ENCODE data around the gene CFAP74. TPM values are rescaled to one million over a fixed set of nuclear protein-coding genes. Genes with fewer than 3 reads are reported as not detected.

The CFAP74 gene
- not detected in 2 replicates for total RNA-seq (2014; rRNA removed; shearing (Covaris generic))

DNA sequence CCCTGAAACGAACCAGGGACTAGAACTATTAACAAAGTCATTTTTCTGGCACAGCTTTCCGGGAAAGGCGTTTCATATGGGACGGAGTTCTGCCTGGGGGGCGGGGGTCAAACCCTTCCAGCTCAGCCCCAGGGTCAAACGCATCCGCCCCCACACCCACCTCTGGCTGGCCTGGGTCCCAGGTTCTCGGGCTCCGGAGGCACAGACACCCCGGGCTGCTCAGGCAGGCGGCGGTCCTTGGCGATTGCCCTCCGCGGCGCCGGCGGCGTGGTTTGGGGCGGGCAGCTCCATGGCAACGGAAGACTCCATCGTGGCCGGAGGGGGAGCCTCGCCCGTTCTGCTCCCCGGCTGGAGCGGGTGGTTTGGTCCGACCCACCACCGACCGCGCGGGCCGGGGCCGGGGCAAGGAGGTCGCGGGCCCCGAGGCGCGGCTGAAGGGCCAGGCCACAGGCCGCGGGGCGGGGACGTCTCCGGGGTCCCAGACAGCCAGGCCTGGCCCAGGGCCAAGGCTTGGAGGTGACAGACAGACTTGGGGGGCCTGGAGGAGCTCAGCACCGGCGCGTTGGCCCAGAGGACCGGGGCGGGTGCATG lies at the start of gene CFAP74:
CFAP74 (minus strand) TSS at position 246 of the 591 bp plus-strand sequence. CDS start 12,830 bp downstream, outside the sequence.
- H3K27me3 ChIP-seq, result peaks cover 18% of the 10 kb centered on the region; the same call in 1 of the 2 replicates
- H3K4me1 ChIP-seq, result no peaks in the 10 kb centered on the region
- no peaks in the 10 kb centered on the region for H3K36me3 ChIP-seq
- no peak within 1 kb of the TSS for H3K4me3 ChIP-seq
- no peak within 1 kb of the TSS for H3K27ac ChIP-seq
- no peak for DNase-seq
- no peaks in the 10 kb centered on the region for H3K9me3 ChIP-seq (replicated peaks)

DNA sequence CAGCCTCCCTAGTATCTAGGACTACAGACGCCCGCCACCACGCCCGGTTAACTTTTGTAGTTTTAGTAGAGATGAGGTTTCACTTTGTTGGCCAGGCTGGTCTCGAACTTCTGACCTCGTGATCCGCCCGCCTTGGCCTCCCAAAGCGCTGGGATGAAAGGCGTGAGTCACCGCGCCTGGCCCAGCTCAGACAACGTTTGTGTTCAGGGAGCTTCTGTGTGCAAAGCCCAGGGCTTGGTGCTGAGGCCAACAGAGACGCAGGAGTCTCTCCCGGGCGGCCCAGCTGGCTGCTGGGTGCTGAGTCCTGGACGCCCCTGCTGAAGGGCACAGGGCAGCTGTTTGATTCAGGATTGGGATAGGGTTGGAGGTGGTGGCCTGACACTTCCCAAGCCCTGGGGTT lies 49.6 kb upstream of the CFAP74 start:
- no peak overlapping the region for H3K27ac ChIP-seq
- no peaks in the 10 kb centered on the region for H3K9me3 ChIP-seq (replicated peaks)
- DNase-seq, result no peak
- peaks cover 7% of the 10 kb centered on the region for H3K27me3 ChIP-seq
- H3K4me3 ChIP-seq, result no peak overlapping the region
- H3K36me3 ChIP-seq, result no peaks in the 10 kb centered on the region
- no peaks in the 10 kb centered on the region for H3K4me1 ChIP-seq

GRCh38 chr1:2052756-2053155 lies 49.2 kb upstream of the CFAP74 start:
- DNase-seq, result no peak
- H3K27ac ChIP-seq, result no peak overlapping the region
- no peaks in the 10 kb centered on the region for H3K9me3 ChIP-seq (replicated peaks)
- H3K36me3 ChIP-seq, result no peaks in the 10 kb centered on the region
- H3K27me3 ChIP-seq, result peaks cover 12% of the 10 kb centered on the region
- no peak overlapping the region for H3K4me3 ChIP-seq
- no peaks in the 10 kb centered on the region for H3K4me1 ChIP-seq

DNA sequence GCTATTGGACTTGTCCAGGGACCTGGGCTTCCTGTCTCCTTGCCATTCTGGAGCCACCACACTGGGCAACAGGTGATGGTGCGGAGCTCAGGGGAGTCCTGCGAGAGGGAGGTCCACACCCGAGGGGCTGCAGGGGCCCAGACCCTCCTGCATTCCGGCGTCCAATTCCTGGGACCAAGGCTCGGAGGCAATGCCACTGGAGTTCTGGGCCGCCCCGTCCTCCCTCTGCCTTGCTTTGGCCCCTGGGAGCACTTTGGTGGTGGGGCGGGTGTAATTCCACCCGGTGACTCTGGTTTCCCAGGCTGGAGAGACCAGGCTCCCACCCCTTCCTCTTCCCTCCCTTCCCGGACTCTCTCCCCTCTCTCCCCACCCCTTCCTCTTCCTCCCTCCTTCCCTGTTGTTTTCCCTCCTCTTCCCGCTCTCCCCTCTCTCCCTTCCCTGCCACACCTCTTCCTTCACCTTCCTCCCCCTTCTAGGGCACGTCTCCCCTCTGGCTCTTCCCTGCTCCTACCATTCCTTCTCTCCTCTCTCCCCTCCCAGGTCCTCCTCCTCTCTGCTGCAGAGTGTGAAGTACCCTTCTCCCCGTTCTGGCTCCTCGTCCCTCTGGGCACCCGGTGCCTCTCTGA lies 48.6 kb upstream of the CFAP74 start:
- H3K27me3 ChIP-seq, result peaks cover 18% of the 10 kb centered on the region
- H3K9me3 ChIP-seq (replicated peaks), result no peaks in the 10 kb centered on the region
- no peak for DNase-seq
- H3K4me3 ChIP-seq, result no peak overlapping the region
- H3K4me1 ChIP-seq, result no peaks in the 10 kb centered on the region
- H3K27ac ChIP-seq, result no peak overlapping the region
- no peaks in the 10 kb centered on the region for H3K36me3 ChIP-seq

DNA sequence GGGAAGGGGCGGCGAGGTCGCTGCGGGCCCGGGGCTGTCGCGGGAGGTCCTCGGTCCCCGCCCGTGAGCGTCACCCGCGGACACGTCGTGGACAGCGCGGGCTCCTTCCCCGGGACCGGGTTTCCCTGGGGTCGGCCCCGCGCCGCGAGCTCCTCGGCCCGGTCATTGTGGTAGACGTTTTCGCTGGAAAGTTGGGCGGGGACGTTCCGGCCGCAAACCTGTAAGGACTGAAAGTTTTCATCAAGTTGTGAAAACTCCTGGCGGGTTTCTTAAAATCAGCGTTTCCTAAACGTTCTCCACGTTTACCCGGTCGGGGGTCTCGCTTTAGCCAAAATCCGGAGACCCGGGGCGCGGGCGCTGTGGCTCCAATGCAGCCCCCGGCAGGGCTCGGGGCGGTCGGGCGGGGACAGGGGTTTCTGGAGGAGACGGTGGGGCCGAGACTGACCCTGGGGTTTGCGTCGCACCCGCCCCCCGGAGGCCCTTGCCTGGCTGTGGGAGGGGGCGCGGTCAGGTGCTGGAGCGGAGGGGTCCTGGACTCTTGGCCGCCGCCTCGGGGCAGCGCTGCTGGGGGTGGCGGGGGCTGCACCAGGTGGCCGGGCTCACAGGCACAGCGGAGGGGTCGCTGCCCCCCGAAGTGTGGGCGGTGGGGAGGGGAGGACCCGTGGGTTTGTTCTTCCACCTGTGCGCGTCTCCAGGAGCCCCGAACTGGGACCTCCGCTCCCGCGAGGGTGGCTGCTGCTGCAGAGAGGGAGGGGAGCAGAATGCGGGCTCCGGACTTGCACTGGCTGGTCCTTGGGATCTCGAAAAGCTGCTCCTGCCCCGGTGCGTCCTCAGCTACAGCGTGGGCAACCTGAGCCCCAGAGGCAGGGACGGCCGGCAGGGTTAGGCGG lies 47.5 kb upstream of the CFAP74 start:
- Histone ChIP-seq H3K27ac (no peak overlapping the region), H3K4me1 (no peaks in the 10 kb centered on the region), H3K4me3 (no peak overlapping the region), H3K9me3 (replicated peaks) (no peaks in the 10 kb centered on the region), H3K36me3 (no peaks in the 10 kb centered on the region), H3K27me3 (peaks cover 21% of the 10 kb centered on the region)
- DNase-seq, result no peak

- Histone ChIP-seq H3K4me1 (no peaks in the 10 kb centered on the region), H3K4me3 (no peak overlapping the region), H3K27ac (no peak overlapping the region), H3K27me3 (peaks cover 25% of the 10 kb centered on the region), H3K9me3 (replicated peaks) (no peaks in the 10 kb centered on the region), H3K36me3 (no peaks in the 10 kb centered on the region)
- DNase-seq, result no peak
Observed at GRCh38 chr1:2050461-2050792, 46.8 kb upstream of the CFAP74 start.

DNA sequence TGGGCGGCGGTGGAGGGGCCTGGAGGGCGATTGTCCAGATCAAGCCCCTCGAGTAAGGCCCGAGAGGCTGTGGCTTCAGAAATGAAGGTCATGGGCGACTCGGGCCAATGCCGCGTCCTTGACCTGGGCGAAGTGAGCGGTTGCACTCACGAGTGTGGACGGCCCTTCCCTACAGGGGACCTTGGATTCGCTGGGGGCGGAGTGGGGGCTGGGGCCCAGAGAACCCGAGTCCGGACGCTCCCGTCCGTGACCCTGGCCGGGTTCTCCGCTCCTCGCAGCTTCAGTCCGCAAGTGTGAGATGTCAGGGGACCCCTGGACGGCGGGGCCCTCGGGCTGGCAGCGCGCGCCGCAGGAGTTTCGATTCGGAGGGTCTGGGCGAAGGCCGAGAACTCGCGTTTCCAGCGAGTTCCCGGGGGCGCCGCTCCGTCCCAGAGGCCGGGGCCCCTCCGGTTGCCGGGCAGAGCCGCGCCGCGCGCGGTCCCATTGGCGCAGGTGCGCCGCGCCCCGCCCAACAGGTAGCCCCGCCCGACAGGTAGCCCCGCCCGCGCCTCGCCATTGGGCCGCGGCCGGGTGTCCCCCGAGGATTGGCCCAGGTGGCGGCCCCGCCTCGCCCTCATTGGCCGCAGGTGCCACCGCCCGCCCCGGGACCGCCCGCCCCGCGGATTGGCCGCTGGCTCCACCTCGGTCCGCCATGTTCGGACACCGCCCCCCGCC lies 46.3 kb upstream of the CFAP74 start, which contains the start of gene PRKCZ:
PRKCZ (plus strand) TSS at position 694 of the 714 bp plus-strand sequence. CDS start 220 bp downstream, outside the sequence.
- 0 out of 2 replicates have a peak, but pooled peaks cover 2% of the 10 kb centered on the region for H3K4me1 ChIP-seq
- no peak for DNase-seq
- peaks cover 25% of the 10 kb centered on the region for H3K27me3 ChIP-seq
- no peak within 1 kb of the TSS for H3K4me3 ChIP-seq
- H3K36me3 ChIP-seq, result no peaks in the 10 kb centered on the region
- H3K9me3 ChIP-seq (replicated peaks), result no peaks in the 10 kb centered on the region
- no peak within 1 kb of the TSS for H3K27ac ChIP-seq

DNA sequence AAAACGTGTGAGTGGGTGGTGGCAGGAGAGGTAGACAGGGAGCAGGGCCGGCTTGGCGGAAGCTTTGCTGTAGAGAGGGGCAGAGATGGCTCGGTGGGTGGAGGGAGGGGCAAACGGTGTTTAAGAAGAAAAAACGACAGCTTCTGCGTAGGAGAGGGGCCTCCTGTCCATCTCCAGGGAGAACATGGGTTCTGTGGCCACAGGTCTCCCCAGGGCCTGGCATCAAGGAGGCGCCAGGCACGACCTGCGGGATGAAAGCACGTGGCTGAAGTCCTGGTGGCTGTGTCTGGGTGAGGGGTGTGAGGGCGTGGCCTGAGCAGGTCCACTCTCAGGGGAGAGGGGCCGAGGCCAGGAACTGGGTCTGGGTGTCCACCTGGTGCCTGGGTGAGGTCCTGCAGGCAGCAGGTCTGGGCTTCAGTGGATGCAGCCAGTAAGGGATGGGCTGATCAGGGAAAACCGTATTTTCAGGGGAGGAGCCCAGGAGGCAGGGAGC lies 45.7 kb upstream of the CFAP74 start:
- H3K9me3 ChIP-seq (replicated peaks), result no peaks in the 10 kb centered on the region

DNA sequence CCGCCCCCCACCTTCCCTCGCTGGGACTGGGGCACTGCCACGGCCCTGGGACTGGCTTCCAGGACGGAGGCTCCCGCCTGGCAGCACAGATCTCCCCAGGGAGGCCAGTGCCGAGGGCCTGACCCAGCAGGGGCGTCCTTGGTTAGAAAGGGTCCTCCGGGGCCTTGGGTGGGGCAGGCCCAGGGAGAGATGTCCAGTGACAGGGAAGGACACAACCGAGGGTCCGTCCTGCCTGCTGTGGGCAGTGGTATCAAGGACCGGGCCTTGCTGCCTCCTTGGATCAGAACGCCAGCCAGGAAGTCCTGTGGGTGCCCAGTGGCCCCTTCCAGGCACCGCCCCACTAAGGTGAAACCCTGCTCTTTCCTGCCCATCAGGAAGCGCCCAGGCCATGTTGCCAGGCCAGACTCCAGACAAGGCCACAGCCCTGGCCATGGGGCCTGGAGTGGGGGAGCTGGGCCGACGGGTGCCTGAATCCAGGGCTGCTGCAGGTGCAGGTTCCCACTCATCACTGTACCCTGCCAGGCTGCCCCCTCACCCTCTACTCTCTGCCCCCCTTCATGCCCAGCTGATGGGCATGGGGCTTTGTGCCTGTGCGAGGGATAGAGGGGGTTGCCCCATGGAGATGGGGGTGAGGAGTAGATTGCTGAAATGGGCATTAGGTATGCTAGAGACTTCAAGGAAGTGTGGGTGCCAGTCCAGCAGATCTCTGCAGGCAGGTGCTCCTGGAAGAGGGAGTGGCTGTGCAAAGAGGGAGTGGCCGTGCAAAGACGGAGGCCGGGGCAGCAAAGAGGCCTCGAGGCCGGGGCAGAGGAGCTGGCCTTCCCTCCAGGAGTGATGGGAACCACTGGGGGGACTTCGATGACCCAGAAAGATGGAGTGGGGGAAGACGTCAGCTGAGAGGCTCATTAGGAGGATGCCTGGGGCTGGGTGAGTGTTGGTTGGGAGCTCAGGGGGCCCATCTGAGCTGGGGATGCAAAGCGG lies 44.5 kb upstream of the CFAP74 start:
- peaks cover 4% of the 10 kb centered on the region; the same call in 1 of the 2 replicates for H3K4me1 ChIP-seq
- no peaks in the 10 kb centered on the region for H3K9me3 ChIP-seq (replicated peaks)
- no peak overlapping the region for H3K4me3 ChIP-seq
- no peak for DNase-seq
- peaks cover 30% of the 10 kb centered on the region for H3K27me3 ChIP-seq
- no peaks in the 10 kb centered on the region for H3K36me3 ChIP-seq
- H3K27ac ChIP-seq, result no peak overlapping the region

More for the DNA sequence above, 45.7 kb upstream of the CFAP74 start:
- no peak for DNase-seq
- Histone ChIP-seq H3K27me3 (peaks cover 27% of the 10 kb centered on the region), H3K36me3 (no peaks in the 10 kb centered on the region), H3K4me1 (peaks cover 4% of the 10 kb centered on the region; the same call in 1 of the 2 replicates), H3K27ac (no peak overlapping the region), H3K4me3 (no peak overlapping the region)

GRCh38 chr1:2046953-2047748 lies 43.6 kb upstream of the CFAP74 start:
- peaks cover 30% of the 10 kb centered on the region for H3K27me3 ChIP-seq
- no peak overlapping the region for H3K27ac ChIP-seq

DNA sequence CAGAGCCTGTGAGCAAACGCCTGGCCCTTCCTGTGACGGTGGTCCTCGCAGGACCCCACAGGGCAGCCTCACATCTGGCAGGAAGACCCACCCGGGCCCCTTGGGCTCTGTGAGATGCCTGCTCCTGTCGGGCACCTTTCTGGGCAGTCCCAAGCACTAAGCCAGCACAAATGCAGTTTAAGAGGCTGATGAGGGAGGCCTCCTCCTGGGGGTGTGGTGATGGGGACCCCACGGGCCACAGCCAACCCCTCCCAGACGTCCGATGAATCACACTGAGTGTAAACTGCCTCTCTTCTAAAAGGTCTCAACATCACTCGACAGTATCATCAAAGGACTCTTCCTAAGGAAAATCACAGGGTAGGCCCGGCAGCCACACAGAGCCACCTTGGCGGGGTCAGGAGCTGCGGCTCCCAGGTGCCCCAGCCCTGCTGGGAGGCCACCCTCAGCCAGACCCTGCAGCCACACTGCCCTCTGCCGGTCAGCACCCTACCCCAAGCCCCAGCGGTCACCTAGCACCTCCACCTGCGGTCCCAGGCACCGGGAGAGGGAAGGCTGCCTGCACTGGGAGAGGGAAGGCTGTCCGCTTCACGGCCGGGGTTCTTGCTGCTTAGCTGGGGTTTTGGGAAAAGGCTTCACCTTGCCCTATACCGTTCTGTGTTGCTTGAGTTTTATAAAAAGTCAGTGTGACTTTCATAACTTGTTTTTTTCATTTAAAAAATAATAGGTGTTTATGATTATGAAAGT lies 42.8 kb upstream of the CFAP74 start:
- H3K9me3 ChIP-seq (replicated peaks), result no peaks in the 10 kb centered on the region
- DNase-seq, result peak; percentile 63 to 70
- no peaks in the 10 kb centered on the region for H3K36me3 ChIP-seq
- no peak overlapping the region for H3K27ac ChIP-seq
- peaks cover 4% of the 10 kb centered on the region; the same call in 1 of the 2 replicates for H3K4me1 ChIP-seq
- H3K4me3 ChIP-seq, result no peak overlapping the region
- peaks cover 30% of the 10 kb centered on the region for H3K27me3 ChIP-seq

More at GRCh38 chr1:2046953-2047748, 43.6 kb upstream of the CFAP74 start:
- Histone ChIP-seq H3K36me3 (no peaks in the 10 kb centered on the region), H3K4me1 (peaks cover 4% of the 10 kb centered on the region; the same call in 1 of the 2 replicates), H3K9me3 (replicated peaks) (no peaks in the 10 kb centered on the region), H3K4me3 (no peak overlapping the region)
- no peak for DNase-seq

DNA sequence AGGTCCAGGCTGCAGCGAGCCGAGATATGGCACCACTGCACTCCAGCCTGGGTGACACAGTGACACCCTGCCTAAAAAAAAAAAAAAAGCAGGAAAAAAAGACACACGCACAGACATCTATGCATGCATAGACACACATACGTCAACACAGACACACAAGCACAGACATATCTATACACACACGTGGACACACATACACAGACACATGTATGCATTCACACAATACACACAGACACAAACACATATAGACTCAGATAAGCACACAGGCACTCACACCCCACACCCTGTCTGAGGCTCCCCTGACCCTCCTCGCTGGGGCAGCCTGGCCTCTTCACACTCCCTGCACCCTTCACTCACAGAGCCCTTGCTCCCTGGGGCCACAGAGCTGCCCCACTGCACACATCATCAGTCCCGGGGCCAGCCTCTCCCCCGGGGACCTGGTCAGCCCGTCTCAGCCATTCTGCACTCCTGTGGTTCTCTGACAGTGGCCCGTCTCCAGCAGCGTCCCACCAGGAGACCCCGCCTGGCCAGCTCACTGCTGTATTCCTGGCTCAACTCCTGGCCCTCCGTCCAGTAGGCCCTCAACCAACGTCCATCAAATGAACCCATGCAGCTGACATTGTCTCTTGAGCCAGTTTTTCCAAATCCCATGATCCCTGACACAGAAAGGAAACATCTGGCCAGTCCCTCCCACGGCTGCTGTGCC lies 42.0 kb upstream of the CFAP74 start:
- Histone ChIP-seq H3K4me3 (no peak overlapping the region), H3K27me3 (peaks cover 30% of the 10 kb centered on the region), H3K27ac (no peak overlapping the region), H3K36me3 (no peaks in the 10 kb centered on the region), H3K4me1 (peaks cover 4% of the 10 kb centered on the region; the same call in 1 of the 2 replicates), H3K9me3 (replicated peaks) (no peaks in the 10 kb centered on the region)
- no peak for DNase-seq
